Right kidney (tissue), 1 donor: Measurements from ENCODE around the gene DMRT1.
A peak's percentile ranks its signal among the peaks of the same experiment; 100 is the strongest.
"Not testable (repeated sequence)": the region's sequence is repeated elsewhere in the genome, so short reads cannot be mapped to it uniquely, and the experiment has no call there.

Experiments
- DNase-seq: peaks from one replicate; pipeline ENCODE4 v3.0.0-alpha.2; 2016

DMRT1 gene

DNA sequence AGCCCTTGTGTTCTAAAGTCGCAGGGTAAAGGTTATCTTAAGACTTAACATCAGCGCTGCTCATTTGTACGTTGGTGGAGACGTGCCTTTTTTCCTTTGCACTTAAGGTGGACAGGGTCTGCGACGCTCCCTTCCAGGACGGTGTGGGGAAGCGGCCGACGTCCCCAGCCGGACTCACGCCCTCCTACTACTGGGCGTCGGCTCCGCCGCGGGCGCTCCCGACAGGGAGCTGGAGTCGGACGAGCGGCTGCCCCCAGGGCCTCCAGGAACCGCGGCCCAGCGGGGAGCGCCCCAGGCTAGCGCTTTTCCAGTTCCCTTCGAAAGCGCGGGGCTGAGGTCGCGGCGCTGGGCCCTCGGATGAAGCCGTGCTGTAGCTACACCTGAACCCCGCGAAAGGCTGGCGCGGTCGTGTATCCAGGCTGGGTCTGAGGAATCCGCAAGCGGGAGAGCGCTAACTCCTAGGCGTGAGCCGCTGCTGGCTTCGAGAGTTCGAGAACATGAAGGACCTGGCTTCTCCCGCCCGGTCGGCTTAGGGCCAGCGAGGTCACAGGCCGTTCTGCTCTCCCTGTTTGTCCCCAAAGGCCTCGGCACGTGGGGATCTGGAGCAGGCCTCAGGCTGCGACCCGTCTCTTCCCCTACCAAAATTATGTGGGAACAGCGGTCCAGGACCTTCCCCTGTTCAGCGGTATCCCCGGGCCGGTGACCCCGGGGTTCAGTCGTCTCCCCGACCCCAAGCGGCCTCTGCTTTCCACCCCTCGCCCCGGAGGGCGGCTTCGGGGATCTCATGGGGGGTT, 131.2 kb downstream of the DMRT1 start:
- DNase-seq, result peak; percentile 68

DNA sequence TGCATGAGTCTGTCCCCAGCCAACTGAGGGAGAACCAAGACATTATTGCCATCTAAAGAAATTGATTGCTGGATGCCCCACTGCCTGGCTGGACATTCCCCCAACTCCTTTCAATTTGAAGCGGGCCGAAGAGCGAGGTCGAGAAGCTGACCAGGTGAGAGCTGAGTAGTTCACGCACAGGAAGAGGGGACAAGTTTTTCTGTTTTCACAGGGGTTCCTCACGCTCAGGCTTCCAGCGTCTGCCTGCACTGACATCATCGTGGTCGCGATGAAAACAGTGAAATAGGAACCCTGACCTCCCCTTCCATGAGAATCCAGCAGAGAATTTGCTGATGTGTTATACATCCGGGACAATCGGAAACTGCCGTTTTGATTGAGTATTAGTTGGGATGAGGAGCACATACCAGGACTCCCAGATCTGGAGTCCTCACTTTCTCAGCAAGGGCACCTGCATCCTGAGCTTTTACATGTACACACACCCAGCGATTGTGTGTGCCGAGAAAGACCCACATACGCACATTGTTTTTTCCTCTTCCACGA, 131.9 kb downstream of the DMRT1 start:
- DNase-seq, result peak; percentile 40

DNA sequence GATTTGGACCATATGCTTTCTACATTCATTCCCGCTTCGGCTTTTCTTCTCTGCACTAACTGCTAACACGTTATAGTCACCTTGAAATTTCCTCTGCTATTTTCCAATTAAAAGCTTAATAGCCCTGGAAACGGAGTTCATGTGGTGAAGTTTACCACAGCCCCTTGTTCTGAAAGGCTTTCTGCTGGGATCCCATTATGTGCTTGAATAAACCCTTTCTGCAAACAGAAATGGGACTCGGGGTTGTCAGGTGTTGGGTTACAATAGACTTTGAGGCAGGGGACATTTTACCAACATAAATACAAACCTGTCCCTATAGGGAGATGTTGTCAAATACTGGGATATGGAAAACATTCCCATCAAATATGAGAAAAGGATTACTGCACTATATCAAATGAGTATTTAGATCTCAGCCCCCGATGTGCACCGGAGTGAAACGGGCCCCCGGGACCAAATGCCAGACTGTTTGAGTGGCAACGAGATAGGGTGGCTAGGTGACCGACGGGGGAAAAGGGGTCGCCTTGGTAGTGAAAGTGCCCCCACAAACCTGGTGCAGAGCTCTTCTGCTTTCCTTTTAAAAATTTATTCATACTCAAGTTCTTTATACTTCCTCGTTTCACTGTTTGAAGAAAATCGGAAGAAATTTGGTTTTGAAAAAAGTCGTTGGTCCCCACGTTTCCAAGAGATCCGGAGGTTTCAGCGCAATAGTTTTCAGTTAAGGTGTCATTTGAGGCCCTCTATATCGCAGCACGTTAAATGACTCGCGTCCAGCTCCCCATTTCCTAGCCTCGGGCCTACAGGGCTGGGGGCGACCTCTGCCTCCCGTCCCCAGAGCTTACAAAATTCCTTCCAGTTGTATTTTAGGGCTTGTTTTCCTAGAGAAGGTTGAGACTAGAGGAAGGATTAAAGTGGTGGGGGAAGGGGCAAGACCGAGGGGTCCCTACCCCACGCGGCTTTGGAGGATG, 132.8 kb downstream of the DMRT1 start:
- DNase-seq, result peak; percentile 32

DNA sequence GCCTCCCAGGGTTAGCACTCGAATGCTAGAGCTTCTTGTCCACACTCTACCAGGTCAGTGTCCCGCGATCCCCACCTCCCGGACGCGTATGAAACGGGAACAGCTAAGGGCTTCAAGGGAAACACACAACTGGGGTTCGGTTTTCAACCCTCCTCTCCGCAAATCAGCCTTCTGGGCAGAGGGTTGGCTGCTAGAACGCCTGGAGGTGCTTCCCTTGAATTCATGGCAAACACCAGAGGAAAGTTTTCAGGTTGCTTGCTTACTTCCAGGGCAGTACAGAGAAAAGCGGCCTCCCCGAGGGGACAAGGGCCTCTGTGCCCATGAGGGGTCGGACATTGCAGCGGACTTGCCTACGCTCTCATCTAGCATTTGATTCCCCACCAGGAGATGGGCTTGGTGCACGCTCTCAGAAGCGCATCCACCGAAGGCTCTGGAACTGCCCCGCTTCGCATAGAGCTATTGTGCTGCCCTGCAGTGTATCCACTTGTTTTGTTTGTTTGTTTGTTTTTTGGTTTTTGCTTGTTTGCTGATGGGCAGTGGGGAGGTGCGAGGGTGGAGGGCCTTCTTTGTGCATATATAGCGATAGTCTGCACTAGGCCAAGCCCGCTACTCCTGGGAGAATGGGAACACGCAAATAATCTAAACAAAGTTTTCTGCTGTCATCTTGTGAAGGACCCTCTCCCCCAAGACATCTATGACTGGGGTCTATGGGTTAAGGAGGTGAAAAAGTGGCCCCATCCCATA, 133.7 kb downstream of the DMRT1 start:
- DNase-seq, result peak; percentile 38

DNA sequence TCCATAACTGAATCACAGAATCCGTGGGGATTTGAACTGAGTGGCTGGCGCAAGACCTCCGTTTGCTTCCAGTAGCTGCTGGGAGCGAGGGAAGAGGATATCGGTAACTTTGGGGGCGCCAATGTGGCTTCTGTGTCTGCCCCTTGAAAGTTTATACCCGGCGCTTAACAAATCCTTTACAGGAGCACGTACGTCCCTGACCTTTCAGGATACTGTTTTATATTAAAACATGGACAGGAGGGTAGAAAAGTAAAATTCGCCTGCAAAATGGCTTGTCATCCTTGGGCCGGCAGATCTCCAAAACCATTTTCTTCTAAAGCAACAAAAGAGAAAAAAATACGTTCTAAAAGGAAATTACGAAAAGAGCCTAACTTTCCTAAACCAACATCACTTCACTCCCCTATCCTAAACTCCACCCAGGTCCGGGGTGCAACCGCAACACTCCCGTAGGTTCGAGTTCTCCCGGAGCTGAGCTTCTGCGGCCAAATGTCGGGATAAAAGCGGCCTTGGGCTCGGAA, 134.3 kb downstream of the DMRT1 start:
- peak; percentile 71 for DNase-seq

DNA sequence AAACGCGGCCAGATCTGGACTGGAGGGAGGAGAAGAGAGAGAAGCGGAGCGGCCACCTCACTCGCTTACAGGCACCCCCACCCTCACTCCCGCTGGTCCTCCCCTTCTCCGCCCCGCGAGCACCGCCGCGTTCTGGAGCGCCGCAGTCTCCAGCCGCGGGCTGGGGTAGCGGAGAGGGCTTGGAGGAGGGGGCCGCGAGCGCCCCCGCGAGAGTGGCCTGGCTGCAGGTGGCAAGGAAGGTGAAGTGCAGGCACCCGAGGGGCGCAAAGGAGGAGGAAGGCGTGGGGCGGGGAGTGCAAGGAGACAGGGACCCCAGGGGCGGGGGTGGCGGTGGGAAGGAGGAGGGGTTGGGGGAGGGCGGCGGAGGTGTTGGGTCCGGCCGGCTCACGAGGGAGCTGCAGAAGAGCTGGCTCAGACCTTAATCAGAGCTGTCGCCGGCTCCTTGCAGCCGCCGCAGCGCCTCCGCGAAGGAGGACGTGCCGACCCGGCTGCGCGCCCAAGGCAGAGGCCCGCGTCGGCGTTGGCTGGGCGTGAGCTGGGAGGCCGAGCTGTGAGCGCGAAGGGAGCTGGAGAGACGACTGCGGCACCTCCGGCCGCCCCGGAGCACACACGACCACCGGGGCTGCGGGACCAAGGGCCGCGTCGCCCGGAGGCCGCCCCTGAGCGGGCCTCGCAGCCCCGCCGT, 134.9 kb downstream of the DMRT1 start, which contains the start of gene DMRT3:
Gene DMRT3 (plus strand): TSS at position 398 of the 685 bp plus-strand sequence. CDS start 347 bp downstream, outside the sequence.
- no peak for DNase-seq

DNA sequence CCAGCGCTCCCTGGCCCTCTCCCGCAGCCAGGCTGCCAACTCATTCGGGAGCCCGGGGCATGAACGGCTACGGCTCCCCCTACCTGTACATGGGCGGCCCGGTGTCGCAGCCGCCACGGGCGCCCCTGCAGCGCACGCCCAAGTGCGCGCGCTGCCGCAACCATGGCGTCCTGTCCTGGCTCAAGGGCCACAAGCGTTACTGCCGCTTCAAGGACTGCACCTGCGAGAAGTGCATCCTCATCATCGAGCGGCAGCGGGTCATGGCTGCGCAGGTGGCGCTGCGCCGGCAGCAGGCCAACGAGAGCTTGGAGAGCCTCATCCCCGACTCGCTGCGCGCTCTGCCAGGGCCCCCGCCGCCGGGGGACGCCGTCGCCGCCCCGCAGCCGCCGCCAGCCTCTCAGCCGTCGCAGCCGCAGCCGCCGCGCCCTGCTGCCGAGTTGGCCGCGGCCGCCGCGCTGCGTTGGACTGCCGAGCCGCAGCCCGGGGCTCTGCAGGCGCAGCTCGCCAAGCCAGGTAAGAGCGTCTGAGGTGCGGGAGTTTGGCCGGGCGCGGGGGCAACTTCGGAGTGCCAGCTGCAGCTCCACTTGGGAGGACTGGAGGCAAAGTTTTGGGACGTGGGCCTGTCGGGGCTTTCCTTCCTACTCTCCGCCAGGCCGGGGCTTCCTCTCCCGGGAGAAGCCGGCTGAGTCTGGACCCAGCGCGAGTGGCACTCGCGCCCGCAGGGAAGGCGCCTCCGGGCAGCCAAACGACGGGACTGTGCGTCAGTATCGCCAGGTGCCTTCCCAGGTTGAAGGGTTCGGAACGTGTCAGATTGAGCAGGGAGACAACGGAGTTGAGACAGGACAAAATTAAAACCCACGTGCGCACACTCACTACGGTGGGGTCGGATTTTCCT, 135.7 kb downstream of the DMRT1 start:
- DNase-seq, result peak; percentile 84

DNA sequence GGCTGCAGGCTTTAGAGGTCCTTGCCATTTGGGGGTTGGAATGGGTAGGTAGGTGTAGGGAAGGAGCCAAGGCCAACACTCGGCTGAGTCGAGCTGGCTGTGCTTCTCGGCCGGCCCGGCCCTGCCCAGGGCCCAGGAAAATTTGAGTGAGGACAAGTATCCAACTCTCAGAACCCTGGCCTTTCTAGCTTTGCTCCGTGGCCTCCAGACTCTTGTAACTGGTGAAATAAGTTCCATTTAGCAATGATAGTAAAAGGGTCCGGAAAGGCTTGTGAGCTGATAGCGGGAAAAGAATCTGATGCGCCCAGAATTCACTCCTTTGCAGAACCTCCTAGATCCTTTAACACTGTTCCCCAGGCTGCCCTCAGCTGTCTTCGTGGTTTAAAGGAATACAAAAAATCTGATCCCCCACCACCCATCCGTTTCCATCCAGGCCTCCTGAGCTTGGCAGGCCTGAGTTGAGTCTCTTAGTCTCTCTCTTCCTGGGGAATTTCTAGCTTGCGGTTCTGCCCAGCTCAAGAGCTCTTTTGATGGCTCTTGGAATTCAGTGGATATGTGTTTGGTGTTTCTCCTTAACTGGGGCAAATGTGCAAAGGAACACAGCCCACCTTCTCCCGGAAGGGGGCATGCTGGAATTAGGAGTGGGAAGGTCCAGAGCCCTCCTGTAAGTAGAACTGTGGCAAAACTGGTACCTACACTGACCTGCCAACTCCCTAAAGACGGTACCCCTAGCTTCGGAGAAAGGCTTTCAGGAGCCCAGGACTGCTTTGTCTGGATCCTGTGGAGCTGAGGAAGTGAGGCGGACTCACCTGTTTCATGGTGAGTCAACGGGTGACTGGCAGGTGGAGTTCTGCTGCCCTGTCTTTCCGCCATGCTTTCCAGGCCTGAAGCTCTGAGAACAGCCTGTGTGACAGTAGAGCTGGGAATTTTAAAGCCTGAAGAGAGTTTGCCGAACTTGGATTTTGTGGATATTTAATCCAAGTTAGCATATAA, 136.6 kb downstream of the DMRT1 start:
- peak; percentile 40 for DNase-seq

DNA sequence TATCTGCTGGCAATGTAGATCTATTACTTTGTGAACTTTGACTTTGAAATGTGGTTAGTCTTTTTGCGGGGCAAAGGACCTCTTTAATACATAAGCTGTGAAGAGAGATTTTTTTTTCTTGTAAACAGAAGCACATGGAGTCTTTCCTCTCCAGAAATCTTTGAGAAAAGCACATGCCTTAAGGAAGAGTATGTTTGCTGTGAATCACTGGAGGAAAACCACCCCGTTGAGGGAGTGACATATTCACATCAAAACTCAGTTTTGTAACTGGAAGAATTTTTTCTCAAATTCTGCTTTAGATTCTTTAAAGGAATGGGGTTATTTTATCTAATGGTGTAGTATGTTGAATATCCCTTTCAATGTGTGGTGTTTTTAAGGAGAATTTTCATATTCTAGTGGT, 138.5 kb downstream of the DMRT1 start:
- no peak for DNase-seq

DNA sequence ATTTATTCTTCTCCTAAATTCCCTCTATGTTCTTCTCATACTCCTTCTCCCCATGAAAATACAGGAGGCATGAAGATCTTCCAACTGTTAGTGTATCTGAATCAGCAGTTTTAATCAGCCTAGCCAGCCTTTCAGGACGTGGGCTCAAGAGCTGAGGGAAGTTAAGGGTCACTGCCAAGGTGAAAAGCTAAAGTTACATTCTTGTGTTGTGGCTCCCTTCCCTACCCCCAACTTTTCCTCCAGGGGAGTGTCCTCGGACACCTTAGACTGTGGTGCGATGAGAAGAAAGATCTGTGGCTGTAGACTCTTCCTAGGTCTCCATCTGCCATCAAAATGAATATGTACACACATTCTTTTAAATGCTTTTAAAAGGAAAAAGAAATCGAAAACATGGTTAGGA, 139.1 kb downstream of the DMRT1 start:
- DNase-seq, result peak; percentile 40

DNA sequence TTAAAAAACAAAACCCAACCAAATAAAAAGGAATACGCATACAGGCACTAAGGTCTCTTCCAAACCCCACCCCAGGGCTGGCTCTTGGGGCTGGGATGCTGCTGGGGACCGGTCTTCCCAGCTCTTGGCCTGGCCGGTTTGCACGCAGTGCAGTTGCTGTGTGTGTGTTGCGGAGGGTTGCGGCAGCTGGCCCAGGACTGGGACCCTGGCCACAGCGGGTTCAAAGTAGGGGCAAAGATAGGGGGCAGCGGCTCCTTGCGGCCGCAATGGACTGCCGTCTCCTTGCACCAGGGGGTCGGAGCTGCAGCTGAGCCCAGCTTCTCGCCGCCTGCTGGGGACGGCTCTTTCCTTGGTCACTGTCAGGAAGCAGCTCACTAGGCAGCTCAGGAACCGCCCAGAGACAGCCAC, 140.0 kb downstream of the DMRT1 start:
- peak; percentile 34 for DNase-seq

DNA sequence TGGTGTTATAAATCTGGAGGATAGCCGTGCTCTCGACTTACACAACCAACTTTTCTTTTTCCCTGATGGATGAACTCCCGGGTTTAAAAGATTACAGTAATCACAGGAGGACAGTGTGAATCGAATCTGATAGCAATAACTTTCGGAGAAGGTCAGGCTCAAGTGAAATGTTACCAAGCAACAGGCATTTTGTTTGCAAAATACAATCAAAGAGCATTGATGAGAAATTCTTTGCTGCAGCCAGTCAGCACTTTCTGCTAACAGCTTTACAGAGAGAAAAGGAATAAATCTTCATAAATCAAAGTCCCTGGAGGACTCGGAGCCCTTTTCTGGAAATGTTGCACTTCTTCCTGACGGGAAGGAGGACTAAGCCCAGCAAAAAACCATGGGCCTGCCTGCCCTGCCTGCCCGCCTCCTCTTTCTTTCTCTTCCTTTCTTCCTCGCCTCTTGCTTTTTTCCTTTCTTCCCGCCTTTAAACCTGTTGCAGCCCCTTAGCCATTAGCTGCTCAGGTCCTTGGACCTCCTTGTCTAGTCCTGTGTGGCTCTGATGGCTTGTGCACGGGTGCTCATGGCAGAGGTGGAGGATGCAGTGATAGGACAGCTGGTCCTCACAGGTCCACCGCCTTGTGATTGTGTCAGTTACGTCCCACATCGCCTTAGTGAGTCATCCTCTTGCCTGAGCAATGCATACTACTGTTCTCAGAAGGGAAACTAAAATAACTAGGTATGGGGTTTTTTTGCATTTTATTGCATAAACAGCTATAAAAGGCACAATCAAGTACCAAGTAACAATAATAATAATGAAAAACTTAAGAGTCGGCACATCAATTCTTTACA, 141.1 kb downstream of the DMRT1 start:
- DNase-seq, result no peak

DNA sequence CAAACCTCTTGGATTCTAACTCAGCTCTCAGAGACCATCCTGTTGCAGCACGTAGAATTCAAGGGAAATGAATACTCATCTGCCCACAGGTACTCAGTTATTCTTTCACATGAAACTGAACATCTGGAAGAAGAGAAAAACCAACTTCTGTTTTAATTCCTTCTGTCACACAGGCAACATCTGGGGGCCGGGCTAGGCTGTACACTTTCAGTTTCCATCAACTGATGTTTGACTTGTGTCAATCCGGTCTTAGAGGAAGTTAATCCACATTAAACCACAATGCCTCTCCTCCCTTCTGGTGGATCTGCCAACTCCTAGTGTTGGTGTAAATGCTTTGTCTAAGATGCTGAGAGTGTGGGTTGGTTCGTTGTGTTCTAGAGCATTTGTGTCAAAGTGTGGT, 152.5 kb downstream of the DMRT1 start:
- DNase-seq, result no peak

DNA sequence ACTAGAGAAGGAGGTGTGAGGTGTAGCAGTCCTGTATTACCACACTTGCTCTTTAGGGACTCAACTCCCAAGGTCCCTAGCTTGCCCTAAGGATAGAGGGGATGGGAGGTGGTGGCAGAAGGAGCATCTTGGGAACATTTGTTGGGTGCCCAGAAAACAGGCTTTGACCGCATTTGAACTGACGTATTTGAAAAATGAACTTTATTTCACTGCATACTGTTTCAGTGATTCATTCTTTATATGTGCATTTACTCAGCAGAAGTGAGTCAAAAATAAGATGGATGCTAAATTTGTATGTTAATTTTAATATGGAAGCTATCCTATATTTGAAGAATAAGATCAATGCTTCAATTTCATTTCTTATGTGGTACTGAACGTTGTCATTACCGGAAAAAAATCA, 153.7 kb downstream of the DMRT1 start:
- no peak for DNase-seq

DNA sequence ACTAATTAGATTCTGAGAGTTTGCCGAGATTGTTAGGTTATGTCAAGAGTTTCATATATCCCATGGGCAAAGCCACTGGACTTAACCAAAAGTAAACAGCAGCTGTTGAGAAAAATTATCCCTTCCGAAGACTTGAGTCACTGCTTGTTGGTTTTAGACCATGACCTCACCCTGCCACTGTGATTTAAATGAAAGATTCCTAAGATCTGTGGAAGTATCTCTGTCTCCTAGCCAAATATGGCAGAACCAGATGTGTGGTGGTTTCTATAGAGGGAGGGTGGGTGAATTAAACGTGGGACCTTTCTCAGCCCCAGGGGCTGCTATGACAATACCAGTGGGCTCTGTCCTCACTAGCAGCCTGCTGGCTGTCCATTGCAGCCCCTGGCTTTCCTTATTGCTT, 154.3 kb downstream of the DMRT1 start:
- no peak for DNase-seq

DNA sequence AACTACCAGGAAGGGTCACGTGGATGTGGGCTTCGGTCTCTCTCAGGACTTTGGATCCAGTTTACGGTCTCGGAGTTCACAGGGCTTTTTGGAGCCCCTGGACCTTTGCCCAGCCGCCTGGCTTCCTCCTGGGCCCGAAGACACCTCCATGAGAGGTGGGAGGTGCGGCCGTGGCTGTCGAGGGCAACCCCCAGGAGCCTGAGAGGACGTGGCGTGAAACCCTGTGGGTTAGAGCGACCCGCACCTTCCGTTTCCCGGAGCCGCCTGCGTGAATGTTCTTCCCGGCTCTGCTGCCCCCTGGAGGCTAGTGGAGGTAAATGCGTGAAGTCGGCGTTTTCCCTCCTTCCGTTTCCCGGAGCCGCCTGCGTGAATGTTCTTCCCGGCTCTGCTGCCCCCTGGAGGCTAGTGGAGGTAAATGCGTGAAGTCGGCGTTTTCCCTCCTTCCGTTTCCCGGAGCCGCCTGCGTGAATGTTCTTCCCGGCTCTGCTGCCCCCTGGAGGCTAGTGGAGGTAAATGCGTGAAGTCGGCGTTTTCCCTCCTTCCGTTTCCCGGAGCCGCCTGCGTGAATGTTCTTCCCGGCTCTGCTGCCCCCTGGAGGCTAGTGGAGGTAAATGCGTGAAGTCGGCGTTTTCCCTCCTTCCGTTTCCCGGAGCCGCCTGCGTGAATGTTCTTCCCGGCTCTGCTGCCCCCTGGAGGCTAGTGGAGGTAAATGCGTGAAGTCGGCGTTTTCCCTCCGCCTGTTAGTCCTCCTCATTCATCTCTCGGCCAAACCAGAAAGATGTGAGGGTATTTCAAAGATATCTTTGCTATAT, 157.0 kb downstream of the DMRT1 start:
- not testable (repeated sequence) for DNase-seq

DNA sequence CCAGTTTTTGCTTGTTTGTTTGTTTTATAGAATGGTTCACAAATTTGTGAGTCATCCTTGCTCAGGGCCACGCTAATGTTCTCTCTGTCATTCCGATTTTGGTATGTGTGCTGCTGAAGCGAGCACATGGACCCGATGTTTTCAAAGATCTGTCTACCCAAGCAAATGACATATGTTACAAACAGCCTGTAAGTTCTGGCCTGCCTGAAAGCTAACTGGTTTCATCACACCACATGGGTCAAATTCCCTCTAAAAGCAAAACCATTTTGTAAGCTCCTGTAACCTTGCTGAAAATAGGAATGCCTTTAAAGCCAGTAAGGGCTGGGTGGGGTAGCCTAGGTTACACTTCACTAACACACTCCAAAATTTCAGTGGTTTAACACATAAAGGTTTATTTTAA, 160.3 kb downstream of the DMRT1 start:
- DNase-seq, result no peak
